Measurements from ENCODE around the gene CLDN4.

CLDN4 gene

GRCh38 chr7:73876973-73877372 is 46.2 kb downstream of the CLDN4 start:
- DNase-seq = no peak

DNA sequence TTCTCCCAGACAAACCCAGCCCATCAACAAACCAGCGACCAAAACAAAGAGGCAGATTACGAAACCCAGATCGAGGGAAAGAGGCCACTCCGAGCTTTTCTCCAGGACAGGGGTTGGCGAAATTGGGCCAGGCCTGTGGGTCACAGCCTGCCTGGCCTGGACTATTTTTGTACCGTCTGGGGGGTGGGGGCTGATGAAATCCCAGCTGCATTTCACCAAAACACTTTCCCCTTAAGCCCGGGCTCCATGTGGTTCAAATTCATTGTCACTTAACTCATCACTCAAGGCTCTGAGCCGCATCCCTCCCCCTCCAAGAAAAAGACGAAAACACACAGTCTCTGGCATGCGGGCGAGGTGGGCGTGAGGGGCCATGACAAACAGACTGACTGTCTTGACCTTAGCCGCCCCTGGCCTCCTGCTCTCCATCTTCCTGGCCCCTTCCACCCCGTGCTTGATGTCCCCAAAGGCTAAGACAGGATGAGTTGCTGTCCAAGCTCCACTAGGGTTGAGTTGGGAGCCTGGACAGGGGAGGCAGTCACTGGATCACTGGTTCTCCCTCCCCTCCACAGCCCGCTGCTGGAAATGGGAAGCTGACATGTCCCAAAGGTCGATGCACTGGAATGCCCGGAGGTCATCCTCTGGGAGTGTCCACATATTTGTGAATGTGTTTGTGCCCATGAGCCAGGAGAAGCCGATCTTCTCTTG is 49.3 kb downstream of the CLDN4 start:
- no peak for DNase-seq

DNA sequence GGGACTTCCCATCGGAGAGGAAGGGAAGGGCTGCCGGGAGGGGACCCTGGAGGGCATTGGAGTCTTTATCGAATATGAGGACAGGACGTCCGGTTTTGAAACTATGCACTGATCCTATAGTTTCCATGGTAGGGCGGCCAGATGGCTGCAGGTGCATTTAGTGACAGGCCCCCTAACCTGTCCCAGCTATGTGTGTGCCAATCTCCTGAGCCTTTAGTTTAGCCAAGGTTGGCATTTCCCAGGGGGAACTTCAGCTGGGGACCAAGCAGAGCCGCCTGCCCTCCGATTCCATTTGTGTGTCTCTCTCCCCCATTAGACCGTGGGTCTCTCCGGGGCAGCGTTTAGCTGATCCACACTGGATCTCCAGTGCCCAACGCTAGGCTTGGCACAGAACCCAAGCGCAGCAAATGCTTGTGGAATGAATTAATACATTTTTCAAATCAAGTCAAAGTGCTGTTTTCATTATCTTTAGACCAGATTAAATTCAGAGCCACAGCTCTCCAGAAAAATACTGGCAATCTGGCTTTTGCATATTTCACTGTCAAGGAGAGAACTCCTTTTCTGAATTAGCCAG is 50.0 kb downstream of the CLDN4 start:
- DNase-seq = no peak

GRCh38 chr7:73881352-73882046 is 50.7 kb downstream of the CLDN4 start:
- no peak for DNase-seq

- DNase-seq = no peak
These were observed 51.2 kb downstream of the CLDN4 start for GRCh38 chr7:73882047-73882402.

Measured in stimulated activated CD8-positive, alpha-beta memory T cell treated with anti-CD3 and anti-CD28 coated beads, Interleukin-4, amount 100 ng/mL, for 48 hours (primary cell).